Stimulated activated CD4-positive, alpha-beta T cell treated with anti-CD3 and anti-CD28 coated beads, TNF-alpha, amount 100 ng/mL, for 1 hour (primary cell): Measurements from ENCODE around the gene DLL1.
"Not testable (repeated sequence)": the region's sequence is repeated elsewhere in the genome, so short reads cannot be mapped to it uniquely, and the experiment has no call there.

Experiments
- DNase-seq, 3 donors: peaks; one replicate each; pipeline ENCODE4 v3.0.0-alpha.2; 2020; ENCODE audit warnings: low read depth in 3 of 3, low spot score in 1 of 3

The DLL1 gene

GRCh38 chr6:170269151-170269845 is 21.6 kb downstream of the DLL1 start:
- no peak for DNase-seq

- DNase-seq: no peak
Observed at GRCh38 chr6:170268216-170269129, 22.4 kb downstream of the DLL1 start.

DNA sequence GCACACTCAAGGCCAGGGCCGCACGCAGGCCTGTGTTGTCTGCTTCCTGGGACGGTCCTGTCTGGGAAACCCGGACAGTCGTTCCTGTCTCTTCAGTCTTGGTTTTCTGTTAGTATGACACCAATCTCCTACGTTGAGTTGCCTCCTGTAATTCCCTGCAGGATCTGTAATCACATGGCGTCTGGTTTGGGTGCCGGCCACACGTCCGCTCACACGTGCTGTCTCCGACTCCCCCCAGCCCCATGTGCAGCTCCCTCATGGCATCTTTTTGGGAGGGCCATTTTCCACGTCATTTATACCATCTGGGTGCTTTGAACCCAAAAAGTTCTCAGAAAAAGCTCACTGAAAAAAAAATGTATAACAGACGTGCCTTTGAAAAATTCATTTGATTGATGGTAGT is 23.2 kb downstream of the DLL1 start:
- no peak for DNase-seq

DNA sequence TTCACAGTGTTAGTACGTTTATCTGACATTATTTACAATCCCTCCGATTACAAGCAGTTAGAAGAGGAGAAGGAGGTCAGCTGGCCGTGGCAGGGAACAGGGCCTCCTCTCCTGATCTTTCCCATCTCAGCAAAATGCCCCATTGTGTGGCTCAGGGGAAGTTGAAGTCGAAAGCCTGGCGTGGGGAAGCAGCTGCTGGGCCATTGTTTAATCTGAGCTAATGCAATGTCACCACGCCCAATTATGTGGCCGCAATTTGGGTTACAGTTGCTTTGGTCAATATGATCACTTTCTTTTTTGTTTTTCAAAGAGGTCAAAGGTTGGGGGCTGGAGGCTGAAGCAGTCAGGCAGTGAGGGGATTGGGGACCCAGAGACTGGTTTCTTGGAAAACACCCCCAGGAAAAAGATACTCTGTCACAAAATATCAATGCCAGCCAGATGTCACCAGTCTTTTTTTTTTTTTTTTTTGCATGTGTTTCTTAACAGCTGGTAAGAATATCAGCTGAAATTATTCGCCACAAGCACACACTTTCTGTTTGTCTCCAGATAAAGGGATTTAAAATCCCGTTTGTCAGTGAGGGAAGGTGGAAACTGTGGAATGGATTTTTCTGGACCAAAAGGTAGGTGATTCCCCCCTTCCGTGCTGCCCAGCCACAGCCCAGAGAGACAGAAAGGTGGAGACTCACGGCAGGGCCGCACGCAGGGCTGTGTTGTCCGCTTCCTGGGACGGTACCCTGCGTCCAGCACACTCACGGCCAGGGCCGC is 24.6 kb downstream of the DLL1 start:
- DNase-seq: no peak

DNA sequence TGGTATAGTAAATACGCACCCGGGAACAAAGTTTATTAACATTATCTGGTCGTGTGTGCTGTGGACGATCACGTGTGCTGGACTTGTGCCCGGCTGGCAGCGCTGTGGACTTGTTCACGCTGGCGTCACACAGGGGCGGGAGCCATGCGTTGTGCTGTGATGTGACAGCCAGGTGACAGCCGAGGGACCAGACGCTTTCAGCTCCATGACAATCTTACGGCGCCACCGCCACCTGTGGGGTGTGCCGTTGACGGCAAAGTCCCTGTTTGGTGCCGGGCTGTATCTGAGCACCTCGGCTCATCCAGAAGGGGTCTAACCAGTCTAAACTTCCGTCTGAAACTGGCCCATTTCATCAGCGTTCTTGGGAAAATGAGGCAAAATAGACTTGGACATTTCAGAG is 25.2 kb downstream of the DLL1 start:
- no peak for DNase-seq

GRCh38 chr6:170264644-170265043 is 26.2 kb downstream of the DLL1 start:
- not testable (repeated sequence) for DNase-seq

DNA sequence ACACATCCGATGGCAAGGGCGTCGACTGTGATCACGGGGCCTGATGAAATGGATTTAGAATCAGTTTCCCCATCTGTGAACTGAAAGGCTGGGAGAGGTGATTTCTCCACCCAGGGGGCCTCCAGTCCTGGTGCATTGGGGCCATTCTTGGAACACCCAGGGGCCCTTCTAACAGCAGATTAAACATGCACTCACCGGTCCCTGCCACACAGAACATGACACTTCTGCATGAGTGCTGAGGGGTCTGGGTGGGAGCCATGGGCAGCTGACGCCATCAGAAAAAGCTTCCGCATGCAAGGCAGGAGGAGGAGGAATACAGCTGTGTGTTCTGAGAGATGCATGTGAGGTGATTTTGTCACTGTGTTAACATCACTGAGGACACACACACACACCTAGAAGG is 26.8 kb downstream of the DLL1 start:
- DNase-seq: no peak

- DNase-seq: no peak
Observed at GRCh38 chr6:170263410-170263809, 27.5 kb downstream of the DLL1 start.

- DNase-seq: no peak
Observed at GRCh38 chr6:170262489-170263088, 28.3 kb downstream of the DLL1 start.

- DNase-seq: no peak
Observed at GRCh38 chr6:170261643-170262488, 29.0 kb downstream of the DLL1 start.

DNA sequence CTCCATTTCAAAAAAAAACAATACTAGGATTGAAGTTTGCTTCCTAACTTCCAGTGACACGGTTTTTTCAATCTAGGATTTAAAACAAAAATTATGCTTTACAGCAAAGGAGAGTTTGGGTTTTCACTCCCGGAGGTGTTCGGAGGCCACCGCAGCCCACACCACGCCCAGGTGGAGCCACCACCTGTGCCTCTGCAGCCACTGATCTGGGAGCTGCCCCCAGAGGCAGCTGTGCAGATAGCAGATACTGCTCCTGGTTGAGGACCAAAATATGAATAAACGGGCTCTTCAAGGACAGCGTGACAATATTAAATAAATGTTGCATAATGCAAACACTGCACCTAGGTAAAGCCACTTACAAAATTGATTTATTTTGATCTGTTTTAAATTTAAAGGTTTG is 30.2 kb downstream of the DLL1 start:
- DNase-seq: no peak

DNA sequence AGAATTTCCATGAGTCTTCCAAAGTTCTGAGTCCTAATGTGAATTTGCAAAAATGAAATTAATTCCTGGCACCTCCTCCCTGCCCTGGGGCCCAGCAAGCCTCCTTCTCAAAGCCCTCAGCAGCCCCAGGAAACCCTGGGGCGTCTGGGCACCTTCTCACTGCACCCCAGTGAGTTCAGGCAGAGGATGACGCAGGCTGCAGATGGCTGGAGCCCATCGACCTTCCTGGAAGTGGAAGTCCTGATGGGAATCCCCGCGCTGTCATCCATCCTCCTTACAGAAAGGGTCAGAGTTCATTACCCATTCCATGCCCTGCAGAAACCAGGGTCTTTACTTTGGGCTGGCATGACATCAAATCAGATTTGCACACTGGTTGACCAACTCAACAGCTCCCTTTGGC is 31.6 kb downstream of the DLL1 start:
- no peak for DNase-seq

- no peak for DNase-seq
Observed at GRCh38 chr6:170258407-170258806, 32.5 kb downstream of the DLL1 start.

DNA sequence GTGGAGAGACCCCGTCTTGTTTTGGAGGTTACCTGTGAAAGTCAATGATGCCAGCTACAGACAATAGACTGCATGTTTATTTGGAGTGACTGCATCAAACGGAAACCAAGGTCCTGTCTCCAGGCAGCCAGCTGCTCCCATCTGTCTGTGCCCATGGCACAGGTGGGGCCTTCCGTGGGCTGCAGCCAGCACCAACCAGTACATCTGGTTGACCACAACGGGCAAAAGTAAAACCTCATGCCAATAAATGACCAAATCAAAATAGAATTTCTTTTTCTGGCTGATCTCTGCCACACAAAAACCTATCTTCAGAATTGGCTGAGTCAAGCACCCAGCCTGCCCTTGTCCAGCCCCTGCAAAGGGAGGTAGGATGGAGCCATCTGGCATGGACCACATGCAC is 33.5 kb downstream of the DLL1 start:
- no peak for DNase-seq

DNA sequence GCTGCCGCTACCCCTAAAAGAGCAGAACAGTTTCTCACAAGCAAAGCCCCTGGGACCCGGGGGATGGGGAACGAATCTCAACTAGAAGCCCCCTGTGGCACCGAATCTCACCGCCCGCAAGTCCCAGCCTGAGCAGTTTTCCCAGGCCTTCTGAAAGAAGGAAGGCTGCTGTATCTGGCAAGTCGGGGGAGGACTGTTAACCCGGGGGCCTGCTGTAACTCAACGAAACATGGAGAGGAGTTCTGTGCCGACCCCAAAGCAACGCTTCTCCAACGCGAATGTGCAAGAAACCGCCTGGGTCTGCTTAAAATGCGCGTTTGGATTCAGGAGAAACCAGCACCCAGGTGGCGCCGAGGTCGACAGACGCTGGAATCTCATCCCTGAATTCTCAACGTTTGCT is 34.2 kb downstream of the DLL1 start:
- no peak for DNase-seq

GRCh38 chr6:170255426-170256125 is 35.3 kb downstream of the DLL1 start:
- DNase-seq: no peak

GRCh38 chr6:170254315-170255213 is 36.3 kb downstream of the DLL1 start:
- DNase-seq: no peak

DNA sequence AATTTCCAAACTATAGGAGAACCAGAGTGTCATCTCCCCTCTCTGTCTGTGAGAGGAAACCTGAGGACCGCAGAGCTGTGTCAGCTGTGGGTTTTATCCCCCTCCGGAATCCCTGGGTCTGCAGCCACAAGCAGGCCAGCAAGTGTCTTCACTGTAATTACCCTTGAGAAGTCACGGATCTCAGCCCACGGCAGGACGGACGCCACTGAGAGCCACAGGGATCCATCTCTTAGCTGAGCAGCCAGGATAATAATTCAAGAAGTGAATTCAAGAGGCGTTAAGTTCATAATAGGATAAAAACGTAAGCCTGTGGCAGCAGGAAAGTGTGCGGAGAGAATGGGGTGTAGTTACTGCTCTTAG is 37.0 kb downstream of the DLL1 start:
- DNase-seq: no peak
